Smooth muscle cell (in vitro differentiated cells): ENCODE measurements around the gene IREB2. TPM values are rescaled to one million over a fixed set of nuclear protein-coding genes. Genes with fewer than 3 reads are reported as not detected.

Source experiments
- DNase-seq: peaks from one replicate; lab custom pipeline; 2025; ENCODE audit not compliant: unreplicated experiment; lab: John Stamatoyannopoulos, UW
- H2AFZ ChIP-seq: fragments of 200-600 bp; sonication (generic); 2 replicates; pipeline ENCODE4 v1.6.0; 2016; ENCODE audit warnings: antibody characterized with exemption, low read depth, mild to moderate bottlenecking
- H3F3A ChIP-seq: fragments of 200-600 bp; sonication (generic); 2 replicates; pipeline ENCODE4 v1.6.0; 2017; ENCODE audit warnings: antibody characterized with exemption, low read depth
- H3K27ac ChIP-seq: fragments of 200-600 bp; sonication (generic); 2 replicates; pipeline ENCODE4 v1.5.1; 2016; ENCODE audit warnings: low read depth, mild to moderate bottlenecking
- H3K27me3 ChIP-seq: fragments of 200-600 bp; sonication (generic); 2 replicates; pipeline ENCODE4 v1.6.1; 2016; ENCODE audit warnings: low read depth, mild to moderate bottlenecking
- H3K36me3 ChIP-seq: fragments of 200-600 bp; sonication (generic); 2 replicates; pipeline ENCODE4 v1.5.1; 2016; ENCODE audit warnings: low read depth
- H3K4me1 ChIP-seq: fragments of 200-600 bp; sonication (generic); 2 replicates; pipeline ENCODE4 v1.5.1; 2016; ENCODE audit warnings: low read depth
- H3K4me2 ChIP-seq: fragments of 200-600 bp; sonication (generic); 2 replicates; pipeline ENCODE4 v1.6.0; 2016; ENCODE audit warnings: mild to moderate bottlenecking
- H3K4me3 ChIP-seq: fragments of 200-600 bp; sonication (generic); 2 replicates; pipeline ENCODE4 v1.5.1; 2016; ENCODE audit warnings: mild to moderate bottlenecking
- H3K79me2 ChIP-seq: fragments of 200-600 bp; sonication (generic); 2 replicates; pipeline ENCODE4 v1.6.0; 2016; ENCODE audit warnings: low read depth, mild to moderate bottlenecking
- H3K9ac ChIP-seq: fragments of 200-600 bp; sonication (generic); 2 replicates; pipeline ENCODE4 v1.6.0; 2016; ENCODE audit warnings: low read depth
- H3K9me3 ChIP-seq: fragments of 200-600 bp; sonication (generic); replicated peaks from 2 replicates; pipeline ENCODE4 v1.5.1; 2016; ENCODE audit warnings: low read depth
- H4K20me1 ChIP-seq: fragments of 200-600 bp; sonication (generic); 2 replicates; pipeline ENCODE4 v1.6.0; 2016; ENCODE audit warnings: low read depth
- CTCF ChIP-seq: fragments of 200-600 bp; sonication (generic); IDR thresholded peaks from 2 replicates; pipeline ENCODE4 v1.5.1; 2017; ENCODE audit warnings: borderline replicate concordance, mild to moderate bottlenecking, antibody characterized with exemption; ENCODE audit not compliant: insufficient read depth, poor library complexity, severe bottlenecking
- WGBS: methylation state at CpG from one replicate; pipeline ENCODE4 v1.1.7; 2016; ENCODE audit warnings: low lambda C conversion rate; 5-methylcytosine and 5-hydroxymethylcytosine counted together
- polyA plus RNA-seq: library from polyadenylated mRNA; unstranded; fragments of >200 nt; fragmentation: Nextera tagmentation; extraction: Ambion mirVana; gene quantifications from 2 replicates; pipeline ENCODE4 v1.2.1, GENCODE V29; 2016
- total RNA-seq: library from RNA; depleted of rRNA; stranded (reverse); fragments of >200 nt; gene quantifications from 2 replicates; pipeline ENCODE4 v1.2.3, GENCODE V29; 2014

IREB2 gene
- total RNA-seq: 34.3 and 52.0 TPM in 2 replicates
- 13.6 and 14.1 TPM in 2 replicates for polyA plus RNA-seq

GRCh38 chr15:78437762-78438618 is at the start of gene IREB2:
Gene IREB2, plus strand, starts transcription at chr15:78438216. Its CDS starts 122 bp downstream, at chr15:78438338.
- WGBS: under 1% methylated on average over 63 of the region's 78 CpGs
- peaks cover 19% of the 10 kb centered on the region for H3K4me1 ChIP-seq
- peaks cover 37% of the 10 kb centered on the region for H4K20me1 ChIP-seq
- H3F3A ChIP-seq: peaks cover 8% of the 10 kb centered on the region
- peak within 1 kb of the TSS; percentile 99 for H3K27ac ChIP-seq
- no peaks in the 10 kb centered on the region for H3K9me3 ChIP-seq
- DNase-seq: peak; percentile 85
- peak within 1 kb of the TSS; percentile 94 for H3K4me2 ChIP-seq
- H3K9ac ChIP-seq: peak within 1 kb of the TSS; percentile 100
- peaks cover 6% of the 10 kb centered on the region for H3K36me3 ChIP-seq
- H3K4me3 ChIP-seq: peak within 1 kb of the TSS; percentile 99
- H3K79me2 ChIP-seq: peaks cover 49% of the 10 kb centered on the region
- H3K27me3 ChIP-seq: no peaks in the 10 kb centered on the region
- H2AFZ ChIP-seq: peak within 1 kb of the TSS; percentile 95
- no peak for TF ChIP-seq CTCF

GRCh38 chr15:78388865-78389264 is 49.2 kb upstream of the IREB2 start:
- TF ChIP-seq CTCF: no peak
- no peak overlapping the region for H3K27ac ChIP-seq
- 85% methylated on average over 12 of the region's 12 CpGs for WGBS

GRCh38 chr15:78389322-78389721 is 48.7 kb upstream of the IREB2 start:
- Histone ChIP-seq H4K20me1 (no peaks in the 10 kb centered on the region), H3K79me2 (no peaks in the 10 kb centered on the region), H3F3A (no peaks in the 10 kb centered on the region), H3K27me3 (no peaks in the 10 kb centered on the region), H3K4me3 (no peak overlapping the region), H2AFZ (peak overlapping the region; percentile 58), H3K4me1 (peaks cover 22% of the 10 kb centered on the region), H3K27ac (no peak overlapping the region), H3K36me3 (no peaks in the 10 kb centered on the region), H3K4me2 (peak overlapping the region; percentile 32), H3K9ac (no peak overlapping the region), H3K9me3 (no peaks in the 10 kb centered on the region)
- TF ChIP-seq CTCF: no peak
- no peak for DNase-seq
- 41% methylated on average over 7 of the region's 7 CpGs for WGBS

More at GRCh38 chr15:78388865-78389264, 49.2 kb upstream of the IREB2 start:
- H3F3A ChIP-seq: no peaks in the 10 kb centered on the region
- no peak overlapping the region for H3K4me3 ChIP-seq
- DNase-seq: no peak
- H3K4me2 ChIP-seq: peak overlapping the region; percentile 32
- no peaks in the 10 kb centered on the region for H3K27me3 ChIP-seq
- H3K4me1 ChIP-seq: peaks cover 22% of the 10 kb centered on the region
- no peak overlapping the region for H3K9ac ChIP-seq
- H4K20me1 ChIP-seq: no peaks in the 10 kb centered on the region
- peak overlapping the region; percentile 58 for H2AFZ ChIP-seq
- no peaks in the 10 kb centered on the region for H3K36me3 ChIP-seq
- H3K9me3 ChIP-seq: no peaks in the 10 kb centered on the region
- H3K79me2 ChIP-seq: no peaks in the 10 kb centered on the region
